ENCODE measurements around the gene MYH11.
A peak's percentile ranks its signal among the peaks of the same experiment; 100 is the strongest.

The MYH11 gene

DNA sequence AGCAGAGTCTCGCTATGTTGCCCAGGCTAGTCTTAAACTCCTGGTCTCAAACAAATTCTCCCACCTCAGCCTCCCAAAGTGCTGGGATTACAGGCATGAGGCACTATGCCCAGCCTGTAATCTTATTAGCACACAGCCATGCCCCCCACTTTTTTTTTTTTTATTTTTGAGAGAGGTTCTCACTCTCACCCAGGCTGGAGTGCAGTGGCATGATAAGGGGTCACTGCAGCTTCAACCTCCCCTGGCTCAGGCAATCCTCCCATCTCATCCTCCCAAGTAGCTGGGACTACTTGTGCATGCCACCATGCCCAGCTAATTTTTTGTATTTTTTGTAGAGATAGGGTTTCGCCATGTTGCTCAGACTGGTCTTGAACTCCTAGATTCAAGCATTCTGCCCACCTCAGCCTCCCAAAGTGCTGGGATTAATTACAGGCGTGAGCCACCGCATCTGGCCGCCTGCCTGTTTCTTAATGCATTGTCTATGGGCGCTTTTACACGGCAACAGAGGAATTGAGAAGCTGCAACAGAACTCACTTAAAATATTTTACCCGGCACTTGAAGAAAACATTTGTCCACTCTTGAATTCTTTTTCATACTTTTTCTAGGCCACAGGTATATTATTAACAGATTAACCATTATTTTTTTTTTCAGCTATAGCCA lies 40.4 kb upstream of the MYH11 start:
- Histone ChIP-seq H3K36me3 (ENCODE audit: insufficient read depth, low read length) (no peaks in the 10 kb centered on the region), H3K4me3 (no peak overlapping the region), H3K27ac (no peak overlapping the region), H3K9me3 (ENCODE audit: low read depth, low read length) (no peaks in the 10 kb centered on the region), H3K9ac (ENCODE audit: insufficient read length) (no peak overlapping the region)
- no peak for DNase-seq (ENCODE audit: low read depth, low spot score)
- TF ChIP-seq EZH2 (IDR thresholded peaks at IDR 0.05) = no peak
- TF ChIP-seq FOXP2 (optimal IDR thresholded peaks at IDR 0.05; ENCODE audit: control extremely low read depth, extremely low read length, insufficient read depth) = no peak
- no peak for TF ChIP-seq POLR2AphosphoS5 (IDR thresholded peaks at IDR 0.05; ENCODE audit: borderline replicate concordance, low read depth, low read length)

DNA sequence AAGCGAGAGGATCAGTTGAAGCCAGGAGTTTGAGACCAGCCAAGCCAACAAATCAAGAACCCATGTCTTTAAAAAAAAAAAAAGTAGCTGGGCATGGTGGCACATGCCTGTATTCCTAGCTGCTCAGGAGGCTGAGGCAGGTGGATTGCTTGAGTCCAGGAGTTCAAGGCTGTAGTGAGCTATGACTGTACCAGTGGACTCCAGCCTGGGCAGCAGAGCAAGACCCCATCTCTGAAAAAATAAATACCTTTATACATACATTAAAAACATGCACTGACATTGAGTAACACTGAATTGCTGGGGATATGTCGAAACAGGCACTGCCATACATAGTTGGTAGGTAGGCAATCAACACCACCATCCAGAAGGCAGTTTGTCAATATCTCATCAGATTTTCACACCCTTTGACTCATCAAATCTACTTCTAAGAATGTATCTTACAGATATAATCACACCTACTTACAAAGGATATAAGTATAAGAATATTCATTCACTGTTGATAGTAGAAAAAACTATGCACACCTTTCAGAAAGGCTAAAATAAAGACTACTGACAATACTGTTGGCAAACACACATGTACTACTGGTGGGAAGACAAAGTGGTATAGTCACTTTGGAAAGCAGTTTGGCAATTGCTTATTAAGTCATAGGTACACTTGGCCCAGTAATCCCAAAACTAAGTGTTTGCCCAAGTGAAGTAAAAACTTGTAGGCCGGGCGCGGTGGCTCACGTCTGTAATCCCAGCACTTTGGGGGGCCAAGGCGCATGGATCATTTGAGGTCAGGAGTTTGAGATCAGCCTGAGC lies 37.9 kb upstream of the MYH11 start:
- Histone ChIP-seq H3K9ac (ENCODE audit: insufficient read length) (no peak overlapping the region), H3K36me3 (ENCODE audit: insufficient read depth, low read length) (no peaks in the 10 kb centered on the region), H3K9me3 (ENCODE audit: low read depth, low read length) (no peaks in the 10 kb centered on the region), H3K4me3 (no peak overlapping the region), H3K27ac (no peak overlapping the region)
- no peak for DNase-seq (ENCODE audit: low read depth, low spot score)
- no peak for TF ChIP-seq FOXP2 (optimal IDR thresholded peaks at IDR 0.05; ENCODE audit: control extremely low read depth, extremely low read length, insufficient read depth)
- no peak for TF ChIP-seq EZH2 (IDR thresholded peaks at IDR 0.05)
- no peak for TF ChIP-seq POLR2AphosphoS5 (IDR thresholded peaks at IDR 0.05; ENCODE audit: borderline replicate concordance, low read depth, low read length)

DNA sequence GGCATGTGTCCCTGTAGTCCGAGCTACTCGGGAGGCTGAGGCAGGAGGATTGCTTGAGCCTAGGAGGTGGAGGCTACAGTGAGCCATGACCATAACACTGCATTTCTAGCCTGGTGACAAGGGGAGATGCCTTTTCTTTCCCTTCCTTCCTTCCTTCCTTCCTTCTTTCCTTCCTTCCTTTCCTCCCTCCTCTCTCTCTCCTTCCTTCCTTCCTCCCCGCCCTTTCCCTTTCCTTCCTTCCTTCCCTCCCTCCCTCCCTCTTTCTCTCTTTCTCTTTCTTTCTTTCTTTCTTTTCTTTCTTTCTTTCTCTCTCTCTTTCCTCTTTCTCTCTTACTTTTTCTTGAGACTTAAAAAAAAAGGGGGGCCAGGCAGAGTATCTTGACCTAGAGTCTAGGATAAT lies 34.7 kb upstream of the MYH11 start:
- no peak overlapping the region for H3K4me3 ChIP-seq
- H3K9me3 ChIP-seq (ENCODE audit: low read depth, low read length) = no peaks in the 10 kb centered on the region
- TF ChIP-seq FOXP2 (optimal IDR thresholded peaks at IDR 0.05; ENCODE audit: control extremely low read depth, extremely low read length, insufficient read depth) (no peak), EZH2 (IDR thresholded peaks at IDR 0.05) (no peak), POLR2AphosphoS5 (IDR thresholded peaks at IDR 0.05; ENCODE audit: borderline replicate concordance, low read depth, low read length) (no peak)
- no peaks in the 10 kb centered on the region for H3K36me3 ChIP-seq (ENCODE audit: insufficient read depth, low read length)
- no peak overlapping the region for H3K9ac ChIP-seq (ENCODE audit: insufficient read length)
- no peak for DNase-seq (ENCODE audit: low read depth, low spot score)
- no peak overlapping the region for H3K27ac ChIP-seq

DNA sequence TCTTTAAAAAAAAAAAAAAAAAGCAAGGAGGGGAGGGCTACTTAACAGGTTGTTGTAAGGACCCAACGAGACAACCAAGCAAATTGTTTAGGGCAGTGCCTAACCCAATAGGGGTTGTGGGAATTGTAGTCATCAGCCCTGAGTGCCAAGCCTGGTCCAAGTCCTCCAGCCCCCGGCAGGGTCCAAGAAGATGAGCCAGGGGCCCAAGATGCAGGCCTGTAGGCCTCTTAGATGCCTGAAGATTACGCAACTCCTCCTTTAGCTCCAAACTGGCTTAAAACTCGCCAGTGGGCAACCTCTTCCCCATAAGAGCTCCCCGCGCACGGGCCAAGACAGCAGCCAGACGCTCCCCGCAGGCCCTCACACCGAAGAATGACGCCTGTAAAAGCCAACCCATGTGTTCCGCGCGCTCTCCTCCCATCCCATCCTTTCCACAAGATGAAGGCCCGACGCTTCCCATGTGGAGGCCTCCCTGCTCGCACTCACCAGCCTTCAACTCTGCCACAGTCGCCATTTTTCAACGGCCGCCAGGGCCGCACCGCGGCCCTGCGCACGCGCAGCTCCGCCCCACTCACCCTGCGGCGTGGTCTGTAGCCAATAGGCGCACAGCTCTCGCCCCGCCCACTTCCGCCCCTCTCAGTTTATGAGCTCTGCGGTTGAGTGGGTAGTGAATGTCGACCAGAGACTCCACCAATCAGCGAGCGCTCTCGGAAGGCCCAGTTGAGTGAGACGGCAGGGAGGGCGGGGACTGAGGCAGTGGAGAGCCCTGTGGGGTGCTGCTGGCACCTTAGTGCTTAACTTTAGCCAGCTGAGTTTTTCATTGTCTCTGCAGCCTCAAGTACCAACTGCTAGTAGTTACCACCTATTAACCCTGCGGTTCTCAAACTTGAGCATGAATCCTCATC lies 31.5 kb upstream of the MYH11 start, which contains the start of gene CEP20:
TSS of gene CEP20 (minus strand) at position 532 of the 905 bp plus-strand sequence. CDS start at position 514, 18 bp downstream.
- TF ChIP-seq POLR2AphosphoS5 (IDR thresholded peaks at IDR 0.05; ENCODE audit: borderline replicate concordance, low read depth, low read length) = peak; percentile 89
- TF ChIP-seq EZH2 (IDR thresholded peaks at IDR 0.05) = no peak
- TF ChIP-seq FOXP2 (optimal IDR thresholded peaks at IDR 0.05; ENCODE audit: control extremely low read depth, extremely low read length, insufficient read depth) = peak; percentile 47

DNA sequence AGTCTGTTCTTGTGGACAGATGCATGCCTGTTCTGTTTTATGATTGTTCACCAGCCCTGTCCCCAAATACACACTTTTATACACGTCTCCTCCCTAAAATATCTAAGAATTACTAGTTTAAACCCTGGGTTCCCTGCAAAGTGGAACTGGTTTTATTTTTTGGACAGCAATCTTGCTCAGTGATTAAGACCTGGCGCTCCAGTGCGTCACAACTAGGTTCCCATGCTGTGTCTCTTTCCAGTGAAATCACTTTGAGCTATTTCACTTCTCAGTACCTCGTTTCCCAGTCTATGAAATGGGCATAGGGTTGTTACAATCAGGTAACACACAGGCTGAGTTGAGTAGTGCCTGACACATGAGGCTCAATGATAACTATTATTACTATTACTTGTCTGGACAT lies 30.5 kb upstream of the MYH11 start:
- Histone ChIP-seq H3K9me3 (ENCODE audit: low read depth, low read length) (no peaks in the 10 kb centered on the region), H3K9ac (ENCODE audit: insufficient read length) (peak overlapping the region; percentile 97), H3K27ac (no peak overlapping the region), H3K36me3 (ENCODE audit: insufficient read depth, low read length) (peaks cover 21% of the 10 kb centered on the region), H3K4me3 (peak overlapping the region; percentile 95)
- no peak for TF ChIP-seq EZH2 (IDR thresholded peaks at IDR 0.05)
- TF ChIP-seq POLR2AphosphoS5 (IDR thresholded peaks at IDR 0.05; ENCODE audit: borderline replicate concordance, low read depth, low read length) = no peak
- TF ChIP-seq FOXP2 (optimal IDR thresholded peaks at IDR 0.05; ENCODE audit: control extremely low read depth, extremely low read length, insufficient read depth) = no peak
- no peak for DNase-seq (ENCODE audit: low read depth, low spot score)

More for the DNA sequence above, 31.5 kb upstream of the MYH11 start, which contains the start of gene CEP20:
- DNase-seq (ENCODE audit: low read depth, low spot score) = peak; percentile 97
- Histone ChIP-seq H3K9me3 (ENCODE audit: low read depth, low read length) (no peaks in the 10 kb centered on the region), H3K4me3 (peak within 1 kb of the TSS; percentile 95), H3K9ac (ENCODE audit: insufficient read length) (peak within 1 kb of the TSS; percentile 97), H3K27ac (peak within 1 kb of the TSS; percentile 82), H3K36me3 (ENCODE audit: insufficient read depth, low read length) (peaks cover 12% of the 10 kb centered on the region)

DNA sequence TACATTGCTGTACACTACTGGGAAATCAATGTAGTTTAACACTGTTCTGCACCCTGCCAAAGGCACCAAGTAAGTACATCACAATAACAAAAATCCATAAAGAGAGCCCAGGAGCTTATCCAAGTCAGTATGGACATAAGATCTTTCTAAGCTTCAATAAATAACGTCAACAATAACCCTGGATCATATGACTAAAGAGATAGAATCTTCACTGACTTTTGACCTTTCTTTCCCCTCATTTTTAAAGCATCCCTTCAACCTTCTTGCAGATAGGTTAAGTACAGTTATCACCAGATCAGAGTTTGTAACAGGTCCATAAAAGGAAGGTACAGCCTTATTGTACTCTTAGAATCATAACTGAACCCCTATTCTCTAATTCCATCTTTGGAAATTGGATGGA lies 29.2 kb upstream of the MYH11 start:
- no peak for DNase-seq (ENCODE audit: low read depth, low spot score)
- H3K36me3 ChIP-seq (ENCODE audit: insufficient read depth, low read length) = peaks cover 33% of the 10 kb centered on the region
- H3K9ac ChIP-seq (ENCODE audit: insufficient read length) = no peak overlapping the region
- no peaks in the 10 kb centered on the region for H3K9me3 ChIP-seq (ENCODE audit: low read depth, low read length)
- no peak overlapping the region for H3K4me3 ChIP-seq
- TF ChIP-seq POLR2AphosphoS5 (IDR thresholded peaks at IDR 0.05; ENCODE audit: borderline replicate concordance, low read depth, low read length) (no peak), FOXP2 (optimal IDR thresholded peaks at IDR 0.05; ENCODE audit: control extremely low read depth, extremely low read length, insufficient read depth) (no peak), EZH2 (IDR thresholded peaks at IDR 0.05) (no peak)
- 0 out of 2 replicates have a peak overlapping the region, but pooled peaks have one; percentile 15 for H3K27ac ChIP-seq

DNA sequence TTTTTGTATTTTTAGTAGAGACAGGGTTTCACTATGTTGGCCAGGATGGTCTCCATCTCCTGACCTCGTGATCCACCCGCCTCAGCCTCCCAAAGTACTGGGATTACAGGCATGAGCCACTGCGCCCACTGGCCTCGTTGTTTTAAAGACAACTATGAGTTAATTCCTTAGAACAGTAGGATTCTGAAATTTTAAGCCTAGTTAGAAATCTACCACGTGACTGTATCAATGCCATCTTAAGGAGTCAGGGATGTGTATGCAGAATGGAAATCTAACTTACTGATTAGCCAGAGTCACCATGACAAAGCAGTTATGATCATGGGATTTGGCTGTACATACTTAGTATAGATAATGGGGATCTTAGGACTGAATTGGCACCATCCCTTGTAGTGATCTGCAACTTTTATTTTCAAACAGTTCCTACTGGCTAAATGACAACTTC lies 28.8 kb upstream of the MYH11 start:
- TF ChIP-seq FOXP2 (optimal IDR thresholded peaks at IDR 0.05; ENCODE audit: control extremely low read depth, extremely low read length, insufficient read depth) = no peak
- no peak for TF ChIP-seq POLR2AphosphoS5 (IDR thresholded peaks at IDR 0.05; ENCODE audit: borderline replicate concordance, low read depth, low read length)
- no peak for TF ChIP-seq EZH2 (IDR thresholded peaks at IDR 0.05)
- Histone ChIP-seq H3K27ac (0 out of 2 replicates have a peak overlapping the region, but pooled peaks have one; percentile 15), H3K9ac (ENCODE audit: insufficient read length) (no peak overlapping the region), H3K36me3 (ENCODE audit: insufficient read depth, low read length) (peaks cover 38% of the 10 kb centered on the region), H3K4me3 (no peak overlapping the region), H3K9me3 (ENCODE audit: low read depth, low read length) (no peaks in the 10 kb centered on the region)
- DNase-seq (ENCODE audit: low read depth, low spot score) = no peak
